Measurements from ENCODE around the gene CPVL. TPM values are rescaled to one million over a fixed set of nuclear protein-coding genes. Genes with fewer than 3 reads are reported as not detected.
A peak's percentile ranks its signal among the peaks of the same experiment; 100 is the strongest.

Gene CPVL
- total and polyA plus RNA-seq, 2 experiments from 2014 or later: 31.9 to 37.8 TPM

- DNase-seq (ENCODE audit: low spot score) (peak; percentile 60), ATAC-seq (peak; percentile 46)
- Histone ChIP-seq H3K36me3 (ENCODE audit: insufficient read depth) (no peaks in the 10 kb centered on the region), H2AFZ (peak overlapping the region; percentile 60), H3F3A (replicated peaks; ENCODE audit: low read depth) (0 out of 2 replicates have a peak, but pooled peaks cover 10% of the 10 kb centered on the region), H3K4me1 (ENCODE audit: insufficient read depth) (peaks cover 18% of the 10 kb centered on the region), H3K79me2 (replicated peaks; ENCODE audit: insufficient read depth) (no peaks in the 10 kb centered on the region), H4K20me1 (replicated peaks; ENCODE audit: insufficient read depth) (no peaks in the 10 kb centered on the region; the same call in 1 of the 2 replicates), H3K27ac (ENCODE audit: low read depth) (no peak overlapping the region), H3K4me3 (no peak overlapping the region), H3K27me3 (ENCODE audit: insufficient read depth) (peaks cover 39% of the 10 kb centered on the region), H3K9me2 (ENCODE audit: insufficient read depth) (no peaks in the 10 kb centered on the region), H3K4me2 (peak overlapping the region; percentile 65)
- Mint-ChIP-seq H3K27ac (no peak overlapping the region), H3K9me3 (no peaks in the 10 kb centered on the region), H3K36me3 (ENCODE audit: low read depth) (no peaks in the 10 kb centered on the region), H3K4me3 (no peak overlapping the region), H3K4me1 (peaks cover 33% of the 10 kb centered on the region), H3K27me3 (ENCODE audit: insufficient read depth, low read depth, poor library complexity) (peaks cover 34% of the 10 kb centered on the region)
- TF ChIP-seq, protein P1, sequence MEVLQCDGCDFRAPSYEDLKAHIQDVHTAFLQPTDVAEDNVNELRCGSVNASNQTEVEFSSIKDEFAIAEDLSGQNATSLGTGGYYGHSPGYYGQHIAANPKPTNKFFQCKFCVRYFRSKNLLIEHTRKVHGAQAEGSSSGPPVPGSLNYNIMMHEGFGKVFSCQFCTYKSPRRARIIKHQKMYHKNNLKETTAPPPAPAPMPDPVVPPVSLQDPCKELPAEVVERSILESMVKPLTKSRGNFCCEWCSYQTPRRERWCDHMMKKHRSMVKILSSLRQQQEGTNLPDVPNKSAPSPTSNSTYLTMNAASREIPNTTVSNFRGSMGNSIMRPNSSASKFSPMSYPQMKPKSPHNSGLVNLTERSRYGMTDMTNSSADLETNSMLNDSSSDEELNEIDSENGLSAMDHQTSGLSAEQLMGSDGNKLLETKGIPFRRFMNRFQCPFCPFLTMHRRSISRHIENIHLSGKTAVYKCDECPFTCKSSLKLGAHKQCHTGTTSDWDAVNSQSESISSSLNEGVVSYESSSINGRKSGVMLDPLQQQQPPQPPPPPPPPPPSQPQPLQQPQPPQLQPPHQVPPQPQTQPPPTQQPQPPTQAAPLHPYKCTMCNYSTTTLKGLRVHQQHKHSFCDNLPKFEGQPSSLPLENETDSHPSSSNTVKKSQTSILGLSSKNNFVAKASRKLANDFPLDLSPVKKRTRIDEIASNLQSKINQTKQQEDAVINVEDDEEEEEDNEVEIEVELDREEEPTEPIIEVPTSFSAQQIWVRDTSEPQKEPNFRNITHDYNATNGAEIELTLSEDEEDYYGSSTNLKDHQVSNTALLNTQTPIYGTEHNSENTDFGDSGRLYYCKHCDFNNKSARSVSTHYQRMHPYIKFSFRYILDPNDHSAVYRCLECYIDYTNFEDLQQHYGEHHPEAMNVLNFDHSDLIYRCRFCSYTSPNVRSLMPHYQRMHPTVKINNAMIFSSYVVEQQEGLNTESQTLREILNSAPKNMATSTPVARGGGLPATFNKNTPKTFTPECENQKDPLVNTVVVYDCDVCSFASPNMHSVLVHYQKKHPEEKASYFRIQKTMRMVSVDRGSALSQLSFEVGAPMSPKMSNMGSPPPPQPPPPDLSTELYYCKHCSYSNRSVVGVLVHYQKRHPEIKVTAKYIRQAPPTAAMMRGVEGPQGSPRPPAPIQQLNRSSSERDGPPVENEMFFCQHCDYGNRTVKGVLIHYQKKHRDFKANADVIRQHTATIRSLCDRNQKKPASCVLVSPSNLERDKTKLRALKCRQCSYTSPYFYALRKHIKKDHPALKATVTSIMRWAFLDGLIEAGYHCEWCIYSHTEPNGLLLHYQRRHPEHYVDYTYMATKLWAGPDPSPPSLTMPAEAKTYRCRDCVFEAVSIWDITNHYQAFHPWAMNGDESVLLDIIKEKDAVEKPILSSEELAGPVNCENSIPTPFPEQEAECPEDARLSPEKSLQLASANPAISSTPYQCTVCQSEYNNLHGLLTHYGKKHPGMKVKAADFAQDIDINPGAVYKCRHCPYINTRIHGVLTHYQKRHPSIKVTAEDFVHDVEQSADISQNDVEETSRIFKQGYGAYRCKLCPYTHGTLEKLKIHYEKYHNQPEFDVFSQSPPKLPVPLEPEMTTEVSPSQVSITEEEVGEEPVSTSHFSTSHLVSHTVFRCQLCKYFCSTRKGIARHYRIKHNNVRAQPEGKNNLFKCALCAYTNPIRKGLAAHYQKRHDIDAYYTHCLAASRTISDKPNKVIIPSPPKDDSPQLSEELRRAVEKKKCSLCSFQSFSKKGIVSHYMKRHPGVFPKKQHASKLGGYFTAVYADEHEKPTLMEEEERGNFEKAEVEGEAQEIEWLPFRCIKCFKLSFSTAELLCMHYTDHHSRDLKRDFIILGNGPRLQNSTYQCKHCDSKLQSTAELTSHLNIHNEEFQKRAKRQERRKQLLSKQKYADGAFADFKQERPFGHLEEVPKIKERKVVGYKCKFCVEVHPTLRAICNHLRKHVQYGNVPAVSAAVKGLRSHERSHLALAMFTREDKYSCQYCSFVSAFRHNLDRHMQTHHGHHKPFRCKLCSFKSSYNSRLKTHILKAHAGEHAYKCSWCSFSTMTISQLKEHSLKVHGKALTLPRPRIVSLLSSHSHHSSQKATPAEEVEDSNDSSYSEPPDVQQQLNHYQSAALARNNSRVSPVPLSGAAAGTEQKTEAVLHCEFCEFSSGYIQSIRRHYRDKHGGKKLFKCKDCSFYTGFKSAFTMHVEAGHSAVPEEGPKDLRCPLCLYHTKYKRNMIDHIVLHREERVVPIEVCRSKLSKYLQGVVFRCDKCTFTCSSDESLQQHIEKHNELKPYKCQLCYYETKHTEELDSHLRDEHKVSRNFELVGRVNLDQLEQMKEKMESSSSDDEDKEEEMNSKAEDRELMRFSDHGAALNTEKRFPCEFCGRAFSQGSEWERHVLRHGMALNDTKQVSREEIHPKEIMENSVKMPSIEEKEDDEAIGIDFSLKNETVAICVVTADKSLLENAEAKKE (CRISPR knock-in tag; IDR thresholded peaks at IDR 0.05): 0 out of 2 replicates have a peak, but pooled peaks have one; percentile 21
- no peak for TF ChIP-seq STAT1 (IDR thresholded peaks at IDR 0.05; ENCODE audit: unreplicated experiment)
These were observed 184.4 kb downstream of the CPVL start for GRCh38 chr7:28961972-28962371.

- Histone ChIP-seq H3K27me3 (ENCODE audit: insufficient read depth) (peaks cover 57% of the 10 kb centered on the region), H3F3A (replicated peaks; ENCODE audit: low read depth) (0 out of 2 replicates have a peak, but pooled peaks cover 11% of the 10 kb centered on the region), H3K4me1 (ENCODE audit: insufficient read depth) (peaks cover 19% of the 10 kb centered on the region), H4K20me1 (replicated peaks; ENCODE audit: insufficient read depth) (no peaks in the 10 kb centered on the region; the same call in 1 of the 2 replicates), H3K4me3 (no peak overlapping the region), H3K36me3 (ENCODE audit: insufficient read depth) (no peaks in the 10 kb centered on the region), H3K27ac (ENCODE audit: low read depth) (no peak overlapping the region), H2AFZ (no peak overlapping the region), H3K9me2 (ENCODE audit: insufficient read depth) (no peaks in the 10 kb centered on the region), H3K4me2 (no peak overlapping the region), H3K79me2 (replicated peaks; ENCODE audit: insufficient read depth) (no peaks in the 10 kb centered on the region)
- ATAC-seq: no peak
- H3K36me3 Mint-ChIP-seq (ENCODE audit: low read depth): no peaks in the 10 kb centered on the region
- no peak overlapping the region for H3K4me3 Mint-ChIP-seq
- DNase-seq (ENCODE audit: low spot score): no peak
- H3K9me3 Mint-ChIP-seq: no peaks in the 10 kb centered on the region
- peaks cover 34% of the 10 kb centered on the region for H3K4me1 Mint-ChIP-seq
- H3K27me3 Mint-ChIP-seq (ENCODE audit: insufficient read depth, low read depth, poor library complexity): peaks cover 42% of the 10 kb centered on the region
- no peak overlapping the region for H3K27ac Mint-ChIP-seq
- TF ChIP-seq, protein P2, sequence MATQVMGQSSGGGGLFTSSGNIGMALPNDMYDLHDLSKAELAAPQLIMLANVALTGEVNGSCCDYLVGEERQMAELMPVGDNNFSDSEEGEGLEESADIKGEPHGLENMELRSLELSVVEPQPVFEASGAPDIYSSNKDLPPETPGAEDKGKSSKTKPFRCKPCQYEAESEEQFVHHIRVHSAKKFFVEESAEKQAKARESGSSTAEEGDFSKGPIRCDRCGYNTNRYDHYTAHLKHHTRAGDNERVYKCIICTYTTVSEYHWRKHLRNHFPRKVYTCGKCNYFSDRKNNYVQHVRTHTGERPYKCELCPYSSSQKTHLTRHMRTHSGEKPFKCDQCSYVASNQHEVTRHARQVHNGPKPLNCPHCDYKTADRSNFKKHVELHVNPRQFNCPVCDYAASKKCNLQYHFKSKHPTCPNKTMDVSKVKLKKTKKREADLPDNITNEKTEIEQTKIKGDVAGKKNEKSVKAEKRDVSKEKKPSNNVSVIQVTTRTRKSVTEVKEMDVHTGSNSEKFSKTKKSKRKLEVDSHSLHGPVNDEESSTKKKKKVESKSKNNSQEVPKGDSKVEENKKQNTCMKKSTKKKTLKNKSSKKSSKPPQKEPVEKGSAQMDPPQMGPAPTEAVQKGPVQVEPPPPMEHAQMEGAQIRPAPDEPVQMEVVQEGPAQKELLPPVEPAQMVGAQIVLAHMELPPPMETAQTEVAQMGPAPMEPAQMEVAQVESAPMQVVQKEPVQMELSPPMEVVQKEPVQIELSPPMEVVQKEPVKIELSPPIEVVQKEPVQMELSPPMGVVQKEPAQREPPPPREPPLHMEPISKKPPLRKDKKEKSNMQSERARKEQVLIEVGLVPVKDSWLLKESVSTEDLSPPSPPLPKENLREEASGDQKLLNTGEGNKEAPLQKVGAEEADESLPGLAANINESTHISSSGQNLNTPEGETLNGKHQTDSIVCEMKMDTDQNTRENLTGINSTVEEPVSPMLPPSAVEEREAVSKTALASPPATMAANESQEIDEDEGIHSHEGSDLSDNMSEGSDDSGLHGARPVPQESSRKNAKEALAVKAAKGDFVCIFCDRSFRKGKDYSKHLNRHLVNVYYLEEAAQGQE (IDR thresholded peaks at IDR 0.05; ENCODE audit: unreplicated experiment): no peak
- no peak for TF ChIP-seq EZH2 (IDR thresholded peaks at IDR 0.05; ENCODE audit: low read depth, unreplicated experiment)
- no peak for TF ChIP-seq JUNB (IDR thresholded peaks at IDR 0.05; ENCODE audit: unreplicated experiment)
- no peak for TF ChIP-seq EZH2phosphoT487 (IDR thresholded peaks at IDR 0.05; ENCODE audit: unreplicated experiment)
- no peak for TF ChIP-seq POLR2AphosphoS5 (IDR thresholded peaks at IDR 0.05; ENCODE audit: low read depth)
- no peak for TF ChIP-seq CREB1 (CRISPR knock-in tag; IDR thresholded peaks at IDR 0.05; ENCODE audit: low read depth)
These were observed 186.1 kb downstream of the CPVL start for GRCh38 chr7:28960071-28960840.
